Body of pancreas (tissue), 4 donors: Measurements from ENCODE around the gene ZNF655. TPM values are rescaled to one million over a fixed set of nuclear protein-coding genes. Genes with fewer than 3 reads are reported as not detected.

ENCODE experiments used
- ATAC-seq: fragments of 150-250 bp; one replicate; pipeline ENCODE4 v1.9.1; 2016
- DNase-seq, 4 donors: peaks; one replicate each; pipeline ENCODE4 v3.0.0-alpha.2; 2019
- H3K27ac ChIP-seq, 4 donors: fragments of 200-600 bp; sonication (generic); 1 replicate in 3 of 4; 2 replicates in 1 of 4; pipeline versions ENCODE4 v1.5.1 to v1.6.1; 2016 to 2019; ENCODE audit warnings: mild to moderate bottlenecking in 1 of 4, mixed read lengths in 1 of 4, moderate library complexity in 1 of 4
- H3K27me3 ChIP-seq, 2 donors: fragments of 200-600 bp; sonication (generic); one replicate each; pipeline ENCODE4 v1.6.0; 2016; ENCODE audit warnings: mild to moderate bottlenecking in 1 of 2
- H3K36me3 ChIP-seq, 2 donors: fragments of 200-600 bp; sonication (generic); replicated peaks in 1 of 2; 2 replicates each; pipeline ENCODE4 v1.5.1; 2016; ENCODE audit warnings: low read depth in 2 of 2; ENCODE audit not compliant: insufficient read depth in 1 of 2
- H3K4me1 ChIP-seq: fragments of 200-600 bp; sonication (generic); one replicate; pipeline ENCODE4 v1.6.0; 2016
- H3K4me3 ChIP-seq, 2 donors: fragments of 200-600 bp; sonication (generic); 1 replicate in 1 of 2; 2 replicates in 1 of 2; pipeline ENCODE4 v1.5.1; 2016 to 2019
- H3K9me3 ChIP-seq, 3 donors: fragments of 200-600 bp; sonication (generic); 1 replicate in 2 of 3; 2 replicates in 1 of 3; pipeline ENCODE4 v1.5.1; 2016
- POLR2A ChIP-seq, 3 donors: fragments of 450-650 bp; IDR thresholded peaks; one replicate each; pipeline ENCODE4 v1.6.1; 2016; ENCODE audit warnings: antibody characterized with exemption in 3 of 3, mild to moderate bottlenecking in 2 of 3
- WGBS, 2 donors: methylation state at CpG; one replicate each; pipeline ENCODE4 v1.1.5; 2017; 5-methylcytosine and 5-hydroxymethylcytosine counted together
- intact Hi-C: fragments of 100-400 bp; cut with DNase I; formaldehyde crosslinking; loops from one replicate; pipeline ENCODE4 v1.15.1; 2023
- total RNA-seq, 2 donors: library from RNA; depleted of rRNA; stranded (reverse); fragments of >200 nt; gene quantifications; one replicate each; pipeline ENCODE4 v1.1.0, GENCODE V29; 2016
- TF ChIP-seq, protein P1 (sequence below), 7 experiments: fragments of 450-650 bp in 4 of 7; fragments of 200-600 bp in 3 of 7; sonication (generic) in 3 of 7; IDR thresholded peaks; one replicate each; pipeline ENCODE4 v1.5.1; 2016 to 2019; ENCODE audit warnings: antibody characterized with exemption in 7 of 7

ZNF655 gene
- total RNA-seq, 2 donors from 2014 or later, result 73.5 to 86.4 TPM

DNA sequence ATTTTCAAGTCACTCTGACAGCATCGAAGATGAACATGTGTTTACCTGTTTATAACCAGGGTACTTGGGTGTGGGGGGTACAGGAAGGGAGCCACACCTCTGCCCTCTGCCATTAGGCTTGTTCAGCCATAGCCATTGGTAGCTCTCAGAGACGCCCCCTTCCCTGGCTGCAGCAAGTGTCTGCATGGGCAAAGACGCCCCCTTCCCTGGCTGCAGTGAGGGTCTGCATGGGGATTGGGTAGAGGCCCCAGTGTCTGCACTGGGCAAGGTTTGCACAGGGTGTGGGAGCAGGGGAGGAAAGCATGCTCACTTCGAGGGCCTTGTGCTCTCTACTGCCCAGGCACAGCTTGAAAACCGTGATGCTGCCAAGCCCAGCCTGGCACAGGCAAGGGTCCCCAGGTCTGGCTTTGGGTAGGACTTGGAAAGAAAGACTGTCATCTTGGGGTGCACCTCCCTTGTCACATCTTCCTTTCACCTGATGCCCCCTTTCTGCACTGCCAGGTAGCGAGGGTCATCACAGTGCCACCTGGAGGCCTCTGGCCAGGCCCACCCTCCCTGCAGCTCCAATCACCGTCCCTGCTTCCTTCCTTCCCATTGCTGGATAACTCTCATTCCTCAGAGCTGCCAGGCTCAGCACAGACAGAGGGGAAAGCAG is 43.3 kb downstream of the ZNF655 start:
- Histone ChIP-seq H3K27ac (no peak overlapping the region), H3K36me3 (no peaks in the 10 kb centered on the region), H3K4me3 (no peak overlapping the region), H3K4me1 (no peaks in the 10 kb centered on the region), H3K27me3 (no peaks in the 10 kb centered on the region), H3K9me3 (no peaks in the 10 kb centered on the region)
- intact Hi-C loops, result no loop called here
- TF ChIP-seq, protein P1, sequence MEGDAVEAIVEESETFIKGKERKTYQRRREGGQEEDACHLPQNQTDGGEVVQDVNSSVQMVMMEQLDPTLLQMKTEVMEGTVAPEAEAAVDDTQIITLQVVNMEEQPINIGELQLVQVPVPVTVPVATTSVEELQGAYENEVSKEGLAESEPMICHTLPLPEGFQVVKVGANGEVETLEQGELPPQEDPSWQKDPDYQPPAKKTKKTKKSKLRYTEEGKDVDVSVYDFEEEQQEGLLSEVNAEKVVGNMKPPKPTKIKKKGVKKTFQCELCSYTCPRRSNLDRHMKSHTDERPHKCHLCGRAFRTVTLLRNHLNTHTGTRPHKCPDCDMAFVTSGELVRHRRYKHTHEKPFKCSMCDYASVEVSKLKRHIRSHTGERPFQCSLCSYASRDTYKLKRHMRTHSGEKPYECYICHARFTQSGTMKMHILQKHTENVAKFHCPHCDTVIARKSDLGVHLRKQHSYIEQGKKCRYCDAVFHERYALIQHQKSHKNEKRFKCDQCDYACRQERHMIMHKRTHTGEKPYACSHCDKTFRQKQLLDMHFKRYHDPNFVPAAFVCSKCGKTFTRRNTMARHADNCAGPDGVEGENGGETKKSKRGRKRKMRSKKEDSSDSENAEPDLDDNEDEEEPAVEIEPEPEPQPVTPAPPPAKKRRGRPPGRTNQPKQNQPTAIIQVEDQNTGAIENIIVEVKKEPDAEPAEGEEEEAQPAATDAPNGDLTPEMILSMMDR (IDR thresholded peaks at IDR 0.05), result no peak
- TF ChIP-seq POLR2A (IDR thresholded peaks at IDR 0.05), result no peak
- no peak for DNase-seq
- ATAC-seq, result no peak
- 79 to 83% methylated on average over 6 to 7 of the region's 7 CpGs for WGBS, 2 donors

DNA sequence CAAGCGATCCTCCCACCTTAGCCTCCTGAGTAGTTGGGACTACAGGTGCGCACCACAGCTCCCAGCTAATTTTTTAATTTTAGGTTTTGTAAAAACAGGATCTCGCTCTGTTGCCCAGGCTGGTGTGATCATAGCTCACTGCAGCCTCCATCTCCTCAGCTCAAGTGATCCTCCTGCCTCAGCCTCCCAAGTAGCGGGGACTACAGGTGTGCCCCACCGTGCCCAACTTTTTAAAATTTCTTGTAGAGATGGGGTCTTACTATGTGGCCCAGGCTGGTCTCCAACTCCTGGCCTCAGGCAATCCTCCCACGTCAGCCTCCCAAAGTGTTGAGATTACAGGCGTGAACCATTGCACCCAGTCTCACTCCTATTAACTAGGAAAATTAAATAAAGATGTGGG is 47.1 kb downstream of the ZNF655 start:
- TF ChIP-seq, protein P1 (IDR thresholded peaks at IDR 0.05), result no peak
- TF ChIP-seq POLR2A (IDR thresholded peaks at IDR 0.05), result no peak
- H3K27me3 ChIP-seq, result no peaks in the 10 kb centered on the region
- no peaks in the 10 kb centered on the region for H3K36me3 ChIP-seq
- intact Hi-C loops, result no loop called here
- H3K27ac ChIP-seq, result no peak overlapping the region
- no peaks in the 10 kb centered on the region for H3K4me1 ChIP-seq
- H3K4me3 ChIP-seq, result no peak overlapping the region
- DNase-seq (no peak), ATAC-seq (no peak)
- 88 to 93% methylated on average over 7 of the region's 7 CpGs for WGBS, 2 donors
- no peaks in the 10 kb centered on the region for H3K9me3 ChIP-seq

DNA sequence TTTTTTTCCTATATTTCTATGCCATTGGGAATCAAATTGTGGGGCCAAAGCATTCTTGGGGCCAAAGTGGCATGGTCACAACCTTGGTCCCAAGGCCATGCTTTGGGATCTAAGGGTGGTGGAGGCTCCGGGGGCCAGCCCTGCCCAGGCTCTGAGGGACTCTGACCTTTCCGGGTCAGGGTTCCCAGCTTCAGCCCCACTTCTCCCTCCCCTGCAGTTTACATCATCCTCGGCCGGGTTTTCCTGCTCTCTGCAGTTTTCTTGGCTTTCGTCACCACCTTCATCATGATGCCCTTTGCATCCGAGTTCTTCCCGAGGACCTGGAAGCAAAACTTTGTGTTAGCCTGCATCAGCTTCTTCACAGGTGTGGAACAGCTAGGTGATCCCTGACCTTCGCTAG is 48.1 kb downstream of the ZNF655 start:
- Histone ChIP-seq H3K27ac (no peak overlapping the region), H3K27me3 (no peaks in the 10 kb centered on the region), H3K9me3 (no peaks in the 10 kb centered on the region), H3K4me1 (no peaks in the 10 kb centered on the region), H3K4me3 (no peak overlapping the region), H3K36me3 (no peaks in the 10 kb centered on the region)
- TF ChIP-seq POLR2A (IDR thresholded peaks at IDR 0.05), result no peak
- TF ChIP-seq, protein P1 (IDR thresholded peaks at IDR 0.05), result no peak
- no peak for DNase-seq
- WGBS, 2 donors, result 70 to 75% methylated on average over 8 of the region's 8 CpGs
- intact Hi-C loops, result no loop called here
- ATAC-seq, result no peak

DNA sequence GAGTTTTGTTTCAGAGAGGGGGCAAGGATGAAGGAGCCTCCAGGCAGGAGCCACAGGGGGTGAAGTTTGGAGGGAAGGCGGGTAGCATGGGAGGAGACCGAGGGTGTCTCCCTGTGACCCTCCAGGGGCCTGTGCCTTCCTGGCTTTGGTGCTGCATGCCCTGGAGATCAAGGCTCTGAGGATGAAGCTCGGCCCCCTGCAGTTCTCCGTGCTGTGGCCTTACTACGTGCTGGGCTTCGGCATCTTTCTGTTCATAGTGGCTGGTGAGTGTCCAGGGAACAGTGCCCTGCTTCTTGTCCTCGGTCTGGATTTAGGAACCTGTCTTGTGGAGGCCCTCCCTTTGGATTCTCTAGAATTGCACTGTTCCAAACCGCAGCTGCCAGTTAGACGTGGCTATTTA is 49.1 kb downstream of the ZNF655 start:
- Histone ChIP-seq H3K27ac (no peak overlapping the region), H3K4me1 (no peaks in the 10 kb centered on the region), H3K27me3 (no peaks in the 10 kb centered on the region), H3K4me3 (no peak overlapping the region), H3K36me3 (no peaks in the 10 kb centered on the region), H3K9me3 (no peaks in the 10 kb centered on the region)
- ATAC-seq (no peak), DNase-seq (no peak)
- TF ChIP-seq, protein P1 (IDR thresholded peaks at IDR 0.05), result no peak
- TF ChIP-seq POLR2A (IDR thresholded peaks at IDR 0.05), result no peak
- intact Hi-C loops, result no loop called here
- 55 to 62% methylated on average over 6 to 9 of the region's 9 CpGs for WGBS, 2 donors

DNA sequence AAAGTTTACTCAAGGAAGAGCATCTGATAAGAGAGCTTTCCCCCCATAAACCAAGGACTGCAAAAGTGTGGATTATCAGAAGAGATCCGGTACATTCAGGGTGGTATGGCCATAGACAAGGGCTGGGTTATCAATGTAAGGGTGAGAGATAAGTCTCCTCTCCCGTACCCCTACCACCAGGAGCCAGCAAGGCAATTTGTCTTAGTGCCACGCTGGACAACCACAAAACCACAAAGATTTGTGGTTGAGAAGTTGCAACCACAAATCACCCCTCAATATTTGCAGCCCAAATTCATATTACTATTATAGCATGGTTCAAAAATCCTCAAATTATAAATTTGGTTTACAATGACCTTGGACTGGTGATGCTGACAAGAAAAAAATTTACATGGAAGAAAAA is 56.1 kb downstream of the ZNF655 start:
- Histone ChIP-seq H3K36me3 (peaks cover 5 to 7% of the 10 kb centered on the region in 2 donors), H3K27me3 (no peaks in the 10 kb centered on the region), H3K4me3 (no peak overlapping the region), H3K4me1 (peaks cover 16% of the 10 kb centered on the region), H3K27ac (no peak overlapping the region), H3K9me3 (no peaks in the 10 kb centered on the region)
- DNase-seq (no peak), ATAC-seq (no peak)
- intact Hi-C loops, result no loop called here
- WGBS, 2 donors, result 52 to 83% methylated on average over 3 of the region's 3 CpGs
- no peak for TF ChIP-seq POLR2A (IDR thresholded peaks at IDR 0.05)
- TF ChIP-seq, protein P1 (IDR thresholded peaks at IDR 0.05), result no peak
